Measurements from ENCODE around the gene CCDC178. TPM values are rescaled to one million over a fixed set of nuclear protein-coding genes. Genes with fewer than 3 reads are reported as not detected.
"Not testable (repeated sequence)": the region's sequence is repeated elsewhere in the genome, so short reads cannot be mapped to it uniquely, and the experiment has no call there.

The CCDC178 gene
- total RNA-seq, 1 donor from 2014 or later = 0.27 TPM

- intact Hi-C loops (cut with DNase I) = no loop called here
- no peak for DNase-seq (ENCODE audit: low spot score)
These were observed 389.1 kb downstream of the CCDC178 start for GRCh38 chr18:33051407-33051806.

- DNase-seq (ENCODE audit: low spot score) = no peak
- intact Hi-C loops (cut with DNase I) = no loop called here
These were observed 400.3 kb downstream of the CCDC178 start for GRCh38 chr18:33040213-33040612.

GRCh38 chr18:33034945-33035344 is 405.6 kb downstream of the CCDC178 start:
- intact Hi-C loops (cut with DNase I) = no loop called here
- no peak for DNase-seq (ENCODE audit: low spot score)

GRCh38 chr18:33034212-33034611 is 406.3 kb downstream of the CCDC178 start:
- intact Hi-C loops (cut with DNase I) = no loop called here
- no peak for DNase-seq (ENCODE audit: low spot score)

- intact Hi-C loops (cut with DNase I) = no loop called here
- DNase-seq (ENCODE audit: low spot score) = no peak
These were observed 418.2 kb downstream of the CCDC178 start for GRCh38 chr18:33022370-33022769.

- no peak for DNase-seq (ENCODE audit: low spot score)
- intact Hi-C loops (cut with DNase I) = no loop called here
These were observed 419.6 kb downstream of the CCDC178 start for GRCh38 chr18:33020877-33021276.

GRCh38 chr18:33014060-33014796 is 426.3 kb downstream of the CCDC178 start:
- DNase-seq (ENCODE audit: low spot score) = no peak
- intact Hi-C loops (cut with DNase I) = no loop called here

- intact Hi-C loops (cut with DNase I) = no loop called here
- no peak for DNase-seq (ENCODE audit: low spot score)
These were observed 430.4 kb downstream of the CCDC178 start for GRCh38 chr18:33010149-33010548.

GRCh38 chr18:32998921-32999320 is 441.6 kb downstream of the CCDC178 start:
- DNase-seq (ENCODE audit: low spot score) = no peak
- intact Hi-C loops (cut with DNase I) = no loop called here

GRCh38 chr18:32998285-32998684 is 442.2 kb downstream of the CCDC178 start:
- intact Hi-C loops (cut with DNase I) = no loop called here

GRCh38 chr18:32983721-32984120 is 456.8 kb downstream of the CCDC178 start:
- intact Hi-C loops (cut with DNase I) = no loop called here
- DNase-seq (ENCODE audit: low spot score) = no peak

More at GRCh38 chr18:32998285-32998684, 442.2 kb downstream of the CCDC178 start:
- DNase-seq (ENCODE audit: low spot score) = no peak

GRCh38 chr18:32980896-32981295 is 459.6 kb downstream of the CCDC178 start:
- DNase-seq (ENCODE audit: low spot score) = no peak
- intact Hi-C loops (cut with DNase I) = no loop called here

GRCh38 chr18:32975501-32975900 is 465.0 kb downstream of the CCDC178 start:
- no peak for DNase-seq (ENCODE audit: low spot score)
- intact Hi-C loops (cut with DNase I) = no loop called here

- intact Hi-C loops (cut with DNase I) = no loop called here
- no peak for DNase-seq (ENCODE audit: low spot score)
These were observed 465.4 kb downstream of the CCDC178 start for GRCh38 chr18:32975163-32975436.

GRCh38 chr18:32974421-32975162 is 465.9 kb downstream of the CCDC178 start:
- no peak for DNase-seq (ENCODE audit: low spot score)
- intact Hi-C loops (cut with DNase I) = no loop called here

GRCh38 chr18:32968248-32968647 is 472.3 kb downstream of the CCDC178 start:
- no peak for DNase-seq (ENCODE audit: low spot score)
- intact Hi-C loops (cut with DNase I) = no loop called here

- DNase-seq (ENCODE audit: low spot score) = no peak
- intact Hi-C loops (cut with DNase I) = no loop called here
These were observed 474.4 kb downstream of the CCDC178 start for GRCh38 chr18:32966141-32966540.

- intact Hi-C loops (cut with DNase I) = no loop called here
These were observed 479.0 kb downstream of the CCDC178 start for GRCh38 chr18:32961538-32961937.

GRCh38 chr18:32958746-32959145 is 481.8 kb downstream of the CCDC178 start:
- intact Hi-C loops (cut with DNase I) = no loop called here
- DNase-seq (ENCODE audit: low spot score) = no peak

More at GRCh38 chr18:32961538-32961937, 479.0 kb downstream of the CCDC178 start:
- DNase-seq (ENCODE audit: low spot score) = no peak

GRCh38 chr18:32956591-32957315 is 483.8 kb downstream of the CCDC178 start:
- intact Hi-C loops (cut with DNase I) = no loop called here

GRCh38 chr18:32952318-32952717 is 488.2 kb downstream of the CCDC178 start:
- intact Hi-C loops (cut with DNase I); DNase-seq (ENCODE audit: low spot score): not testable (repeated sequence)

More at GRCh38 chr18:32956591-32957315, 483.8 kb downstream of the CCDC178 start:
- DNase-seq (ENCODE audit: low spot score) = no peak

Measured in cardiac septum (tissue), 1 donor.